Smooth muscle cell of the brain vasculature (primary cell): Measurements from ENCODE around the gene GRM7.

Experiments
- DNase-seq: peaks from one replicate; pipeline ENCODE4 v3.0.0-alpha.2; 2012; ENCODE audit warnings: low read depth, low spot score

The GRM7 gene

DNA sequence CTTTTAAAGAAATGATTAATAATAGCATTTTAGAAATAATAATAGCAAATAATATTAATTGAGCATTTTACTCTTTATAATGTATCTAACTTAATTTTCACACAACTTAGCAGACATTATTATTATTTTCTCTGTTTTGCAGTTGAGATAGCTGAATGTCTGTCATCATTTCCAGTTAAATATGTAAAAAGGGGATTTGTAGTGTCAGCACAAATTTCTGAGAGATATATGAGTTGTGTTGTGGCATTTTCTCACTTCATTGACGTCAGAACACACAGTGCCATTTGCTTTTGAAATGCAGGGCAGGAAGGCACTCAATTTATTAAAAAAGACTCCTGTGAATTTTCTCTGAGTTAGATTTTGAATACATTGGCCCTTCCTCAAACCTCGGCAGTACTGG lies 111.0 kb downstream of the GRM7 start:
- DNase-seq, result no peak

DNA sequence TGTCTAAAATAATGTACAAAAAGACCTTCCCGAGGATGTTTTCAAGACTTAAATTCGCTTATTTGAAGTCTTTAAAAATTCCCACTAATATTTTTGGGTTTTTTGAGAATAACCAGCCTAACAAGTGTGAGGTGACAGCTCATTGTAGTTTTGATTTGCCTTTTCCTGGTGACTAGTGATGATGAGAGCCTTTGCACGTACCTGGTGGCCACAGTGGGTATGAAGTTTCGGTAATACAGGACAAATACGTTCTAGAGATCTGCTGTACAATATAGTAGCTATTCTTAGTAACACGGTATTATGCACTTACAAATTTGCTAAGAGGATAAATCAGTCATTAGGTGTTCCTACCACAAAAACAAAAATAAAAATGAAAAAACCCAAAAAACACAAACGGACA lies 124.9 kb downstream of the GRM7 start:
- no peak for DNase-seq

DNA sequence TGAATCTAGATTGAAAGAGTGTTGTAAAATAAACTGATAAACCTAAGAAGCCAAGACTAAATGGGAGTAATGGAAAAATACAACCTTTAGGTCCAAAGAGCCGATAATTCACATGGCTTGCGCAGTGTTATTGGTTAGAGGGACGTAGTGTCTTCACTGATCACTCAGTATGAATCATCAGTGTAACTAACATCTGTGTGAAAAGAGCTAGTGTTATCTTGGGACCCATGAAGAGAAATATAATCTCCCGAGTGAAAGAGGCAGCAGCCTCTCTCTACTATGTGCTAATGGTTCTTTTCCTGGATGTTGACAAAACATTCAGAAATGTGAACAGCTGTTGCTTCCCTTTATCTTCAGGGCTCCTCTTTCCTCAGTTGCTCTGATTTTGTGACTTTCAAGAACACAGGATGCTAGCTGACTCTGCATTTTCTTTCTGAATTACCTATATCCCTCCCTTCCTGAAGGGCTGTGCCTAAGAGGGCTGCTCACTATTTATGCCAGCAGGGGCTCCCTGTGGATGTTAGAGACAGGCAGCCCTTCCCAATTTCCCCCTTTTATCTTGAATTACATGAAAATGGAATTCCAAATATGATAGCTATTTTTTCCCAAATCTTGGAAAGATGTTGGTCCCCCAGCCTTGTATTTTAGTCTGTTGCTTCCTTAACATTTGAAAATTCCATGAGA lies 128.8 kb downstream of the GRM7 start:
- no peak for DNase-seq

DNA sequence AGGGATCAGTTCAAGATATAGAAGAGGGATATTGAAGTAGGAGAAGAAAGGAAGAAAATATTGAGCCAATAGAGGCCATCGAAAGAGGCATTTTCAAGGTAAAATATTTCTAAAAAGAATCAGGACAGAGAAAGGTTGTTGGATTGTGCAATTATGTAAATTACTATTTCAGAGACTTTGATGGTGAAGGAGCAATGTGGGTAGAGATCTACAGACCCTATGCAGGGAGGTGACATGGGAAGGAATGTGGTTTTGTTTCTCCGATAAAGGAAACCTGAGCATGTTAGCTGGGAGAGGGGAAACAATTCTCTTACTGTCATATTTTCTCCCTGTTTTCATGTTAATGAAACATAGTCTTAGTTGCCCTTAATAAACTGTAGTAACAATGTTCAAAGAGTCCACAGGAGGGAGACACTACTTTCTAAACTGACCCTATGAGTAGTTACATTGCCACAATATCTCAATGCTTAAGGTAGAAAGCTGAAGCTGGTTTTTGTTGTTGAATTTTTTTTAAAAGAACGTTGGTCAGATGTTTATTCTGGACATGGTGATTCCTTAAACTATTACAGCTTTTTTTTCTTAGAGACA lies 133.3 kb downstream of the GRM7 start:
- no peak for DNase-seq

DNA sequence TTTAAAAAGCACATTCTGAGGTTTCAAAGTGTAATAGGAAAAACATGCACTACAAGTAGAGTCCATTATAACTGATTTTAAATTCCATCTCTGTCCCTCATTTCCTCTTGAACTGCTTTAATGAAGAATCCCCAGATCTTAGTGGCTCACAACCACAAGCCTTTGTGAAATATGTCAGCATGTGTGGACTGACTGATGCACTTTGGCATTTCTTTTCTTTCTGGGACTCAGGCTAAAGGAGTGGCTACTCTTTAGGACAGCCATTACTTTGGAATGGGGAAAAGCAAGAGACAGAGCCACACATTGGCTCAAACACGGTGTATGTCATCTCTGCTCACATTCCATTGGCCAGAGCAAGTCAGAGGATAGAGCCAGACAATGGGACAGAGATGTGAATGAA lies 139.6 kb downstream of the GRM7 start:
- no peak for DNase-seq

DNA sequence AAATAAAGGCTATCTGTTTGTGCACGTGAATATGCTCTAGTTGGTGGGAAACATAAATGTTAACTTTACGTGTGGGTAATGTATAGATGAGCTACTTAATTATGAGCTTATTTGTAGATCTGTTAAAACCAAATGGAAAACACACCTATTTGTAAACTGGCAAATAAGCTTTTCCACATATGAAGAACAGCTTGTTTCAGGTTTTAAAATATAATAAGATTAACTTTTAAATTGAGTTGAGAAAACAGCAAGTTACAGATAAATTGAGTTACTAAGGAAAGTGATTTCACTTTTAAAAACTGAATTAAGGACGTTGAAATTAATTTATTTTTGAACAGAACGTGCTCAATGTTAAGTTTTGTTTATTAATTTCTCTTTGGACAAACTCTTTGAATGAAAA lies 140.5 kb downstream of the GRM7 start:
- no peak for DNase-seq

DNA sequence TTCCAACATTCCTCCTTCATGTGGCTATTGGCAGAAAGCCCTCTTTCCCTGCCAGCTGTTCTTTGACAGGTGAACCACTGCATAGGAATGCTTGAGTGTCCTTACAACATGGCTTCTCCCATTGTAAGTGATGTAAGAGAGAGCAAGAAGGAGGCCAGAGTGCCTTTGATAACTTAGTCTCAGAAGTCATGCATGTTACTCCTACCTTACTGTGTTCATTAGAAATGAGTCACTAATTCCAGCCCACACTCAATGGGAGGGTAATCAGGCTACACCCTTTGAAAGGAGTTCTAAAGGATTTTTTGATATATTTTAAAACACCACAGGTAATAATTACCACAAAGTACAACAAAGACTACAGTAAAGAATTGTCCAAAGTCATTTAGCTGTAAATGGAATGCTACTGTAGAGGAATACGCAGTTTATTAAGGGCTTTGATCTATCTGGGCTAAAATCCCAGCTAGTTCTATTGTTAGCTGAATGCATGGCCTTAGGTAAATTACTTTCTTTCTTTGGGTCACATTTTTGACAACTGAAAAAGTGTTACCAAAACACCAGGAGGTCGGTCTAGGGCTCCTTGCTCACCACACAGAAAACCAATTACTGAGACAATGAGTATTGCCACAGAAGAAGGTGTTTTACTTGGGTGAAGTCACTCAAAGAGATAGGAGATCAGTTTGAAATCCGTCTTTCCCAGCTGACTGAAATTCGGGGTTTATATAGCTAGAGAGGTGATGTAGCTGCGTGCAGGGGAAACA lies 154.9 kb downstream of the GRM7 start:
- no peak for DNase-seq

DNA sequence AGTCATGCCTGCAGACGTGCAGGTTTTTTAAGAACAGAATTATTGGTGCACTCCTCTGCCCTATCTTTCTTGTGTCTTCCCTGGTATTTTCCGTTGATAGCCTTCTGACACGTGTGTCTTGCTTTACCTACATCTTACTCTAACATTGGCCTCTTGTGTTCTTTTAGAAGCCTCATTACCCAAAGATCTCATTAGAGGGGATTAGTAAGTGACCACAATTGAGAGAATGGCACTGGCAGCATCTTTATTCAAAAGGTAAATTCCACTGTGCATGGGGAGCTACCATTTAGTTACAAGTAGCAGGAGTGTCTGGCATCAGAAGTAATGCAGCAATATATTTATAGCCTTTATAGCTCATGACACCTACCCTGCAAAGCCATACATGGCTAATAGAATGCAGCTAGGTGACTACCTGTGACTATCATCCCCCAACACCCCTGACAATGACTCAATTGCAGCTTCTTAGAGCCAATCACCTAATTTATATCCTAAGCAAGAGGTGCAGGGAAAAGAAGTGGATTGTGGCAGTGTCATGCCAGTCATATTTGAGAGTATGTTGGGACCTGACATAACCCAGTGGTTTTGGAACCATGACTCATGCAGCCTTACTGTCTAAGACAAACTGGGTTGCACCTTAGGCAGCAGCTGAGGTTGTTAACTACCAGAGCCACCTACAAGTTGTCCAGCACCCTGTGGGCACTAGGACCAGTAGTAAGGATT lies 164.8 kb downstream of the GRM7 start:
- DNase-seq, result no peak

DNA sequence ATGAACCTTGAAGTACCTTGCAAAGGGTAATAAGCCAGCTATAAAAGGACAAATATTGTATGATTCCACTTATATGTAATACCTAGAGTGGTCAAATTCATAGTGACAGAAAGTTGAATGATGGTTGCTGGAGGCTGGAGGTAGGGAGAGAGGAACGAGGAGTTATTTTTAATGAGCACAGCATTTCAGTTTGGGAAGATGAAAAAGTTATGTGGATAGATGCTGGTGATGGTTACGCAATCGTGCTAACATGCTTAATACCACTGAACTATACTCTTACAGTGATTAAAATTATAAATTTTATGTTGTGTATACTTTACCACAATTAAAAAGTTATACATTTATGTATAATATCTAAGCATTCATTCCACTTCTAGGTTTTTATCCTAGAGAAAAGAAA lies 168.6 kb downstream of the GRM7 start:
- DNase-seq, result no peak

DNA sequence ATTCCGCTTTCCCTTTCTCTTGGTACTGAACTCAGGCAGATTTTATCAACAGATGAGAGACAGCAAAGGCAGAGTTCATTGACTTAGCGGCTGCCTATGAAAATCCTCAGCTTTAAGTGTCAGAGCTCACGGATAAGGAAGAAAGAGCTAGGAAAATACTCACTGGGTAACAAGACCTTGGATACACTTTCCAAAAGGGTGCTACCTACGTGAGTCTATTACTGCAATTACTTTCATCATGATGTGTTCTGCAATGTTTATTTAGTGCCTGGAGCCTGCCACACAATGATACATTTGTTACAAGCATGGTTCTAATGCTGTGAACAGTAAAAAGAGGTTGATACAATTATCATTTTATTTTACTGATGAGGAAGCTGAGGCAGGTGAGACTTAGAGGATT lies 177.5 kb downstream of the GRM7 start:
- DNase-seq, result no peak

DNA sequence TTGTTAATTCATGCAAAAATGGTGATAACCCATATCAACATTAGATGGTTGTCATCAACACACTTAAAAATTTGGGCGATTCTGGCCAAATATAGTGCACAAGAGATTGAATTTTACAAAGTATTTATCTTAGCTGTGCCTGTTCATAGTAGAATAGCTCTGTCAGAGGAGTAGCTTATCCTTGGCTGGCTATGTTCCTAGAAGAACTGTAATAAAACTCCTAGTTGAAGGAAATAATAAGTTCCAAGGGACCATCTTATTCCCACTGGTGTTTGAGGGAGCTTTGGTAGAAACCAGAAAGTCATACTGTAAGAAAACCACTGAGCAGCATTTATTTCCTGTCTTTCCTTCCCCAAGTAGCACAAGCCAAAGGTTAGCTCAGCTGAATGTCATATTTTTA lies 201.8 kb downstream of the GRM7 start:
- DNase-seq, result no peak

DNA sequence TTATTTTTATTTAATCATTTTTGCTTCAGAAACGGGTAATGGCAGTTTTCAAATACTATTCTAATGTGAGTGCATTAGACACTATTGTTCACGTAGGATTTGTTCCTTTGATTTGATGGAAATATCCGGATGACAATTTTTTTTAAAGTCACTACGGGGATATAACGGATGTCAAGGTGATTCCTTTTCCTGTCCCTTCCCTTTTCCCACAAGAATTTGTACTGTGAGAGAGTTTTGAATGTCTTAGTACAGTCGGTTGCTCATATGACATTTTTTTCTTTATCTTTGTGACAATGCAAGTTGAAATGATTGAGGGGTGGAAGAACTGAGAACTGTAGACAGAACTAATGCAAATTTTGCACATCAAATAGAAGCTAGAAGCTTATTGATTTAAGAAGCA lies 209.5 kb downstream of the GRM7 start:
- no peak for DNase-seq

DNA sequence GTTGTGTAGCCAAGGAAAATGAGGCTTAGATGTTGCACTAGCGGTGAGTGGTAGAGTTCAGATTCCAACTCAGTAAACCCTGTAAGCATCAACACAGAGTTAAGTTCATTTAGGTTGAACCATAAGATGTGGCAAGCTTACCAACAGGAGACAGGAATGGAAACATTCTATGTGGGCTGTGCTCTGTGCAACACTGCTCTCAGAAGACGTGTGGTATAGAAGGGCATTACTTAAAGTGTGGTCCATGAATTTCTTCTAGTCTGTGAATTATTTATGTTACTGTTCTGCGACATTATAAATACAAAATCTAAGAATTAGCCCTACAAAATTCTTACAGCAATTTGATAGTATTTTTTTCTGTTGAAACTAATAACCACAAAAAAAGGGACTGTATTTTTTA lies 213.3 kb downstream of the GRM7 start:
- no peak for DNase-seq

DNA sequence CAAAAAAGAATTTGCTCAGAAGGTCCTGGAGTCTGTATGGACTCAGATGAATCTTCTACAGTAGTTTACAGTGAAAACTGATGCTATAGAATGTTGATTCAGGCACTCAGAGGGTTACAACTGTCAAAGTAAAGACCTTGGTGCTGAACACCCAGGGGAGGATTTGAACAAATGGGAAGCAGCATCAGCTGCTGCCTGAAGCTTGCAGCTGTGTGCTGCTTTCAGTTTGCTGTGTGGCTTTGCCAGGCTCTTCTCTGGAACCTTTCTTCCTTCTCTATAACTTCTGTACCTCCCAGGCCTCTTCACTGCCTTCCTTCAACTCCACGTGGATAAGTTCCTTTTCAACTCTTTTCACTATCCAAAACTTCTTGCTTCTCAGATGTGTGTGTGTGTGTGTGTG lies 214.2 kb downstream of the GRM7 start:
- DNase-seq, result no peak

DNA sequence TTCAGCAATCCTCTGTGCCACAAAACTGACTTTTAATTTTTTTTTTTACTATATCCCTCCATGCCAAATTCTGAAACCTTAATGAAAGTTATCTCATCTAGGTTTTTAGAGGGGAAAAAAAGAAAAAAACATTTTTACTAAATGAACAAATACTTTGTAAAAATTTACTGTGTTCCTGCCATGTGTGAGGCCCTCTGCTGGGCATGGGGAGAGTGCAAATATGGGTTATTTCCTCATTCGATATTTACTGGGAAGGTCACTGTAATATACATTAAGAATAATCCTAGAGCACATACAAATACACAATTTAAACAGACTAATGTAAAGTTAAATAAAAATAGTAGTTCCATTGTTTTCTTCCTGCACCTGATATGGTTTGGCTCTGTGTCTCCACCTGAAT lies 215.0 kb downstream of the GRM7 start:
- no peak for DNase-seq

DNA sequence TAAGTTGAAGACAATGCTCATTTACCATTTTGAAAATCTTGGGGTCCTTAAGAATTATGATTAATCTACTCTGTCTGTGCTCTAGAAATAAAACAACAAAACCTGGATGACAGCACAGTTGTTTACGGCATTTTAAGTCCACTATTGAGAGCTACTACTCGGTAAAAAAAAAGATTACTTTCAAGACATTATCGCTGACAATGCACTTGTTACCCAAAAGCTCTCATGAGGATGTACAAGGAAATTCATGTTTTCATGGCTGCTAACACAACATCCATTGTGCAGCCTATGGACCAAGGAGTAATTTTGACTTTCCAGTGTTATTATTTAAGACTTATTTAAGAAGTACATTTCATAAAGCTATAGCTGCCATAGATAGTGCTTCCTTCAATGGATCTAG lies 221.3 kb downstream of the GRM7 start:
- DNase-seq, result no peak

DNA sequence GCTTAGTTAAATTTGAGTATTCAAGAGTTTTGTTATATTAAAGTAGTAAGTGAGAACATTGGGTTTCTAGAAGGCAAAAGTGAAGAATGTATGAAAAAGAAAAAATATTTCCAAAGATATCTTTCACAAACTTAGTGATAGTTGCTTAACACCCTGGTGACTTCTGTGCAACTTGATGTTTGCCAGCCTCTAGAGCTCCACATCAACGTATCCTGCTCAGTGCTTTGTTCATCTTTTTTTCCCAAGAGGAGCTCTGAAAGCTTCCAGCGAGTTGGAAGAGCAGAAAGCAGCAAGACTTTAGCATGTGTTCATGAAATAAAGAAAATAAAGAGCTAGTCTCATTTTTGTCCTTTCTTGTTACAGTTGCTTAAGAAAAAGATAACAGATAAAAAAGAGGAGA lies 225.5 kb downstream of the GRM7 start:
- DNase-seq, result no peak

DNA sequence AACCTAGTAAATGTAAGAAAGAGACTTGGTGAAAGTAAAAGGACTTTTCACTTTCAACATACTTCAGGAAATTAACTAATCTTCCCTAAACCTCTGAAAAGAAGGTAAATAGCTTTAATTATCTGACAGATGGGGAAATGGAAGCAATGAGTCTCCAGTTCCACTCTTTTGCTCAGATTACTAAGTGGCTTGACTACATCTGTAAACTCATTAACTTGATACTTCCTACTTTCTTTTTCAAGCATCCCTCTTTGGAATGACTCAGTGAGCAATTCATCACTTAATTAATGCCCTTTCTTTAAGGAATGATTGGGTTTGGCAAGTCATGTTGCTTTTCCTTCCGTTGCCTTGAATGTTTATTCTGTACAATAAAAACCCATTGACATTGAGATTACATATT lies 234.2 kb downstream of the GRM7 start:
- no peak for DNase-seq

DNA sequence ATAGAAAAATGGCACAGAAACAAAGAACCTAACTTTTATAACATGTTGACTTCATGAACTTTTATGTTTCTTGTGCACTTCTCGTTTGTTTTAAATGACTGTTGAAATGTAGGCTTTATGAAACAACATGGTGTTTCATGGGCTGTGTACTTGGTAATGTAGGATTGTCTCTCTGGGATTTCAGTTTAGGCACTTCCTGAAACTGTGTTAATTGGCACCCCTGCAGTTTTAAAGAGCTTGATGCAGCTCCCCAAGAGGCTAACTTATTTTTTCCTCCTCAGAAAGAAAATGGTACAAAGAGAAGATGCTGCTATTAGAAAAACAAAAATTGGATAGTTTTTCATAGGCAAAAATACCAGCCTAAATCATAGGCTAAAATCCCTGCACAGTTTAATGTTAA lies 239.2 kb downstream of the GRM7 start:
- no peak for DNase-seq

DNA sequence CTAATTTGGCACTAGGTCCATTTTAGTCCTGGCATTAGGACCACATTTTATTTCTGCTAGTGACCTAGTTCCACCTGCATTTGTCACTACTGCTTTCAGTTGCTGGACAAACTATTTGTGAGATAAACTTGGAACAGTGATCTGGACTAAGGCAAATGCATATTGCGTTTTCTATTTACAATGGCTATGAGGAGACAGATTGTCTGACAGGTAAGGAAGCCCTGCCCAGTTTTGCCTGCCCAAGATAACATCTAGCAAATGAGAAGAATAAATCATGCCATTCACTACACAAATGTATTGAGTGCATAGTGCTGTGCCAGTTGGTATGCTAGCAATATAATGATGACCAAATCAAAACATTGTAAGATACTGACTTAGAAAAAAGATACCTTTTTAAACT lies 245.7 kb downstream of the GRM7 start:
- DNase-seq, result no peak

DNA sequence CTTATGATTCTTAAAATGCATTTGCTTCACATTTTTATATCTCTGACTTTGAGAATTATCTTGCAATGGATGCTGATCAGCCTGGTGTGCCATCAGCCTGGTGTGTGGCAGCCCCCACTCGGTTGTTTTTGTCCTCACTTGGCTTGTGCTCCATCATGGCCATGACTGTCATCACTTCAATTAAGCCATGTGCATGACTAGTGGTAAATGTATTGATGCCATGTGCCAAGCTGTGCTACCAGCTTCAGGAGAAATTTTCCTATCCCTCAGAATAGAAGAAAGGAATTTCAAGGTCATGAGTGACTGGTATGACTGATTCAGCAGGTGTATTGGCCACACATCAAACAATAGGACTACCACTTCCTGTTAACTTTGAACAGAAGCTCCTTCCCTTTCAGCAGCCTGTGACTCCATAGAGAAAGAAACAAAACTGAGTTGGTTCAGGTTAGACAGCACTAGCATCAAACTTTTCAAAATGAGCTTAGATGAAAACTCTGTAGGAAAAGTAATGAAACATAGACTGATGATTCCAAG lies 251.7 kb downstream of the GRM7 start:
- no peak for DNase-seq

DNA sequence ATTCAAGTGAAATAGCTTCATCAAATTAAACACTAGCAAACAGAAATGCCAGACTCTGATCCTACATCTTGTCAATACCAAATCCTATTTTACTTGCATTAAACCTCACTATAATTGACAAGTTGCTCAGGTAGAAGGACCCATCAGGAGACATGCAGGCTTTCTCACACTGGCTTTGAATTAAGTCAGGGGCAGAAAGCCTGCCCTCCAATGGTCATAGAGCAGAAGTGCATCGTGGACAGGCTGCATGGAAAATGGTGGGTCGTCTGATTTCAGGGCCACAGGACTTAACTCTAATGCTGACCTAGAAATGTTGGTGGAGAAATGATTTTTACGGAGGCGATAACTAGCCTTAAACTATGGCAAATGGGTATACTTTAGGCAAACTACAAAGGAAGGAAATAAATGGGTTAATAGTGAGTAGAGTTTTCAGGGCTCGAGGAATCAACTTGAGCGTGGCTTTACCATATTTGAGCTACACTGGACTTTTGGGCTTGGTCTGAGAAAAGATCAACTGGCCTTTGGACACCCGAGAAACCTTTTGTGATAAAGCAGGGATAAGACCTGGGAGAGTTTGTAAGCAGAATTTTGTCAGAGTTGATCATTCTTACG lies 283.9 kb downstream of the GRM7 start:
- DNase-seq, result no peak
